Transverse colon (tissue), 4 donors: Measurements from ENCODE around the gene FH. TPM values are rescaled to one million over a fixed set of nuclear protein-coding genes. Genes with fewer than 3 reads are reported as not detected.

Experiments
- DNase-seq: peaks from one replicate; pipeline ENCODE4 v3.0.0-alpha.2; 2019
- H3K27ac ChIP-seq, 4 donors: fragments of 200-600 bp; sonication (generic); 2 replicates each; pipeline ENCODE4 v1.5.1; 2016 to 2018; ENCODE audit warnings: inconsistent platforms in 4 of 4
- H3K27me3 ChIP-seq: fragments of 200-600 bp; sonication (generic); 2 replicates; pipeline ENCODE4 v1.5.1; 2017; ENCODE audit warnings: inconsistent platforms
- H3K36me3 ChIP-seq, 4 donors: fragments of 200-600 bp; sonication (generic); 2 replicates each; pipeline ENCODE4 v1.5.1; 2017 to 2019; ENCODE audit warnings: inconsistent platforms in 4 of 4
- H3K4me1 ChIP-seq, 4 donors: fragments of 200-600 bp; sonication (generic); 2 replicates each; pipeline ENCODE4 v1.5.1; 2017 to 2020; ENCODE audit warnings: inconsistent platforms in 4 of 4
- H3K4me3 ChIP-seq, 4 donors: fragments of 200-600 bp; sonication (generic); 1 replicate in 1 of 4; 2 replicates in 3 of 4; pipeline versions ENCODE4 v1.5.1 to v1.6.1; 2017 to 2019; ENCODE audit warnings: inconsistent platforms in 4 of 4
- H3K9me3 ChIP-seq, 2 donors: fragments of 200-600 bp; sonication (generic); 2 replicates each; pipeline ENCODE4 v1.5.1; 2017 to 2019; ENCODE audit warnings: inconsistent platforms in 2 of 2
- CTCF ChIP-seq, 5 experiments: fragments of 200-600 bp in 3 of 5; fragments of 450-650 bp in 2 of 5; sonication (generic) in 3 of 5; IDR thresholded peaks; 1 replicate in 2 of 5; 2 replicates in 3 of 5; pipeline ENCODE4 v1.5.1; 2016 to 2017; ENCODE audit warnings: antibody characterized with exemption in 5 of 5, inconsistent platforms in 3 of 5, mild to moderate bottlenecking in 2 of 5, moderate library complexity in 1 of 5
- EP300 ChIP-seq: sonication (generic); formaldehyde crosslinking; IDR thresholded peaks from one replicate; pipeline ENCODE4 v1.6.1; 2017; ENCODE audit warnings: antibody characterized with exemption, low read depth
- POLR2A ChIP-seq: fragments of 450-650 bp; IDR thresholded peaks from one replicate; pipeline ENCODE4 v1.6.1; 2016; ENCODE audit warnings: antibody characterized with exemption, mild to moderate bottlenecking, moderate library complexity
- POLR2AphosphoS5 ChIP-seq, 3 donors: sonication (generic); formaldehyde crosslinking; IDR thresholded peaks; one replicate each; pipeline ENCODE4 v1.6.1; 2016; ENCODE audit warnings: antibody characterized with exemption in 3 of 3
- WGBS, 2 donors: methylation state at CpG; one replicate each; pipeline ENCODE4 v1.1.5; 2018; ENCODE audit warnings: low coverage in 1 of 2; 5-methylcytosine and 5-hydroxymethylcytosine counted together
- in situ Hi-C, 4 donors: fragments of 200-750 bp; cut with MboI; loops; one replicate each; pipeline versions ENCODE4 v1.15.0 to v1.15.1; 2017; ENCODE audit warnings: low sequenced_read_pairs in 3 of 4, low pct_ligation_motif_present in 1 of 4, low pct_unique_long_range_greater_than_20kb in 1 of 4
- intact Hi-C: fragments of 100-400 bp; cut with DNase I; formaldehyde crosslinking; loops from one replicate; pipeline ENCODE4 v1.15.1; 2023; ENCODE audit warnings: low total_unique reads
- total RNA-seq, 4 donors: library from RNA; depleted of rRNA; stranded (reverse); fragments of >200 nt; gene quantifications; one replicate each; pipeline ENCODE4 v1.1.0, GENCODE V29; 2016

The FH gene
- total RNA-seq, 4 donors from 2014 or later = 21.7 to 83.8 (median 42.0) TPM

GRCh38 chr1:241520080-241520465 lies 518 bp upstream of the FH start:
- no peak for DNase-seq
- Histone ChIP-seq H3K27ac (peak overlapping the region; percentile 92 to 96 (median 92)), H3K36me3 (no peaks in the 10 kb centered on the region), H3K9me3 (no peaks in the 10 kb centered on the region), H3K4me3 (peak overlapping the region; percentile 1 to 90 (median 84)), H3K27me3 (peaks cover 34% of the 10 kb centered on the region), H3K4me1 (peaks cover 9 to 23% (median 12%) of the 10 kb centered on the region in 4 donors)
- in situ Hi-C loops (loop anchor here in 1 of 4 donors (25.0 kb wide), 1 partner anchor 317 kb away; the partner anchor contains the start of gene EXO1), intact Hi-C loops (no loop called here)
- no peak for TF ChIP-seq POLR2A
- TF ChIP-seq CTCF (IDR thresholded peaks at IDR 0.05) = no peak
- no peak for TF ChIP-seq EP300
- no peak for TF ChIP-seq POLR2AphosphoS5 (IDR thresholded peaks at IDR 0.05)
- WGBS, 2 donors = 4 to 9% methylated on average over 6 of the region's 6 CpGs

GRCh38 chr1:241518476-241519307 lies 863 bp downstream of the FH start:
- Histone ChIP-seq H3K36me3 (no peaks in the 10 kb centered on the region), H3K9me3 (no peaks in the 10 kb centered on the region), H3K4me1 (peaks cover 9 to 31% (median 12%) of the 10 kb centered on the region in 4 donors), H3K27ac (peak overlapping the region; percentile 92 to 96 (median 92)), H3K27me3 (peaks cover 26% of the 10 kb centered on the region), H3K4me3 (peak overlapping the region; percentile 55 to 90 (median 84))
- in situ Hi-C loops (loop anchor here in 1 of 4 donors (25.0 kb wide), 1 partner anchor 319 kb away; the partner anchor contains the start of gene EXO1), intact Hi-C loops (no loop called here)
- no peak for TF ChIP-seq POLR2A
- no peak for TF ChIP-seq CTCF (IDR thresholded peaks at IDR 0.05)
- TF ChIP-seq POLR2AphosphoS5 (IDR thresholded peaks at IDR 0.05) = no peak
- TF ChIP-seq EP300 = no peak
- 2 to 10% methylated on average over 9 to 28 of the region's 28 CpGs for WGBS, 2 donors
- peak; percentile 22 for DNase-seq

- DNase-seq = no peak
- Histone ChIP-seq H3K4me3 (no peak overlapping the region), H3K9me3 (no peaks in the 10 kb centered on the region), H3K4me1 (peaks cover 7 to 22% (median 11%) of the 10 kb centered on the region in 4 donors), H3K27ac (no peak overlapping the region), H3K36me3 (peaks cover 0 to 33% (median 8%) of the 10 kb centered on the region in 4 donors), H3K27me3 (no peaks in the 10 kb centered on the region)
- in situ Hi-C loops = loop anchor here in 1 of 4 donors (25.0 kb wide), 1 partner anchor 324 kb away; the partner anchor contains the start of gene EXO1
- intact Hi-C loops = no loop called here
- no peak for TF ChIP-seq POLR2A
- TF ChIP-seq EP300 = no peak
- TF ChIP-seq POLR2AphosphoS5 (IDR thresholded peaks at IDR 0.05) = no peak
- no peak for TF ChIP-seq CTCF (IDR thresholded peaks at IDR 0.05)
- WGBS, 2 donors = 90 to 96% methylated on average over 5 of the region's 5 CpGs
Observed at GRCh38 chr1:241513378-241513777, 6.2 kb downstream of the FH start.

GRCh38 chr1:241507189-241507863 lies 12.2 kb downstream of the FH start:
- H3K36me3 ChIP-seq = peaks cover 0 to 68% (median 35%) of the 10 kb centered on the region in 4 donors
- no peak overlapping the region for H3K27ac ChIP-seq
- H3K9me3 ChIP-seq = no peaks in the 10 kb centered on the region
- in situ Hi-C loops (loop anchor here in 1 of 4 donors (25.0 kb wide), 1 partner anchor 330 kb away; the partner anchor contains the start of gene EXO1), intact Hi-C loops (no loop called here)
- TF ChIP-seq CTCF (IDR thresholded peaks at IDR 0.05) (no peak), EP300 (no peak), POLR2AphosphoS5 (IDR thresholded peaks at IDR 0.05) (no peak), POLR2A (no peak)
- no peak for DNase-seq
- WGBS, 2 donors = 79 to 83% methylated on average over 2 of the region's 2 CpGs
- H3K4me3 ChIP-seq = no peak overlapping the region
- no peaks in the 10 kb centered on the region for H3K27me3 ChIP-seq
- H3K4me1 ChIP-seq = no peaks in the 10 kb centered on the region
